SK-N-SH treated with all-trans-retinoic acid at 6 μM for 48 hours (cell line): Measurements from ENCODE around the gene COMMD10.

Experiments
- ATAC-seq: fragments of 200-7000 bp; cut with Tn5 transposase; 3 replicates; pipeline ENCODE4 v1.9.1; 2020; ENCODE audit warnings: mild to moderate bottlenecking, moderate library complexity
- ARNTL ChIP-seq: fragments of 450-650 bp; formaldehyde crosslinking; IDR thresholded peaks from 2 replicates; pipeline ENCODE4 v1.5.0; 2020; ENCODE audit warnings: low read depth, mild to moderate bottlenecking, moderate library complexity, borderline replicate concordance
- BACH2 ChIP-seq: fragments of 250-450 bp; sonication (Bioruptor Pico); IDR thresholded peaks from 2 replicates; pipeline ENCODE4 v1.9.0; 2021; ENCODE audit warnings: mild to moderate bottlenecking, borderline replicate concordance
- CREB5 ChIP-seq: fragments of 250-450 bp; sonication (Bioruptor Pico); IDR thresholded peaks from 2 replicates; pipeline ENCODE4 v1.5.1; 2020; ENCODE audit warnings: low read depth, mild to moderate bottlenecking, moderate library complexity
- CSDC2 ChIP-seq: fragments of 250-450 bp; sonication (Bioruptor Pico); IDR thresholded peaks from 2 replicates; pipeline ENCODE4 v1.5.0; 2020; ENCODE audit warnings: mild to moderate bottlenecking, moderate library complexity
- CSRNP3 ChIP-seq: fragments of 250-450 bp; sonication (Bioruptor Pico); IDR thresholded peaks from 2 replicates; pipeline ENCODE4 v1.5.1; 2021; ENCODE audit warnings: mild to moderate bottlenecking, moderate library complexity
- ESRRG ChIP-seq: fragments of 250-450 bp; sonication (Bioruptor Pico); IDR thresholded peaks from 2 replicates; pipeline ENCODE4 v1.6.1; 2021; ENCODE audit warnings: mild to moderate bottlenecking
- GLIS3 ChIP-seq: fragments of 250-450 bp; sonication (Bioruptor Pico); IDR thresholded peaks from 2 replicates; pipeline ENCODE4 v1.5.0; 2020; ENCODE audit warnings: mild to moderate bottlenecking, moderate library complexity
- ISL1 ChIP-seq: fragments of 250-450 bp; sonication (Bioruptor Pico); IDR thresholded peaks from 2 replicates; pipeline ENCODE4 v2.1.2; 2022; ENCODE audit warnings: mild to moderate bottlenecking, moderate library complexity
- OSR1 ChIP-seq: fragments of 250-450 bp; sonication (Bioruptor Pico); IDR thresholded peaks from 2 replicates; pipeline ENCODE4 v1.8.0; 2022; ENCODE audit warnings: moderate library complexity, mild to moderate bottlenecking, inconsistent platforms
- PATZ1 ChIP-seq: fragments of 250-450 bp; sonication (Bioruptor Pico); IDR thresholded peaks from 2 replicates; pipeline ENCODE4 v1.8.0; 2020; ENCODE audit warnings: mild to moderate bottlenecking, moderate library complexity, borderline replicate concordance
- POU6F1 ChIP-seq: fragments of 250-450 bp; sonication (Bioruptor Pico); IDR thresholded peaks from 2 replicates; pipeline ENCODE4 v1.8.0; 2021; ENCODE audit warnings: low read depth, mild to moderate bottlenecking, moderate library complexity, borderline replicate concordance
- PPARA ChIP-seq: fragments of 250-450 bp; sonication (Bioruptor Pico); IDR thresholded peaks from 2 replicates; pipeline ENCODE4 v1.5.0; 2020; ENCODE audit warnings: mild to moderate bottlenecking, borderline replicate concordance
- SNAI2 ChIP-seq: fragments of 250-450 bp; sonication (Bioruptor Pico); IDR thresholded peaks from 2 replicates; pipeline ENCODE4 v1.5.0; 2020; ENCODE audit warnings: mild to moderate bottlenecking, moderate library complexity
- TCF4 ChIP-seq: fragments of 250-450 bp; sonication (Bioruptor Pico); IDR thresholded peaks from 2 replicates; pipeline ENCODE4 v1.8.0; 2021; ENCODE audit warnings: mild to moderate bottlenecking, moderate library complexity, borderline replicate concordance
- TOX ChIP-seq: fragments of 250-450 bp; sonication (Bioruptor Pico); IDR thresholded peaks from 2 replicates; pipeline ENCODE4 v1.8.0; 2021; ENCODE audit warnings: mild to moderate bottlenecking, moderate library complexity, borderline replicate concordance
- ZC3H10 ChIP-seq: fragments of 250-450 bp; sonication (Bioruptor Pico); IDR thresholded peaks from 2 replicates; pipeline ENCODE4 v1.5.1; 2021; ENCODE audit warnings: mild to moderate bottlenecking, moderate library complexity
- ZFP3 ChIP-seq: fragments of 250-450 bp; sonication (Bioruptor Pico); IDR thresholded peaks from 2 replicates; pipeline ENCODE4 v1.5.0; 2020; ENCODE audit warnings: mild to moderate bottlenecking, moderate library complexity
- ZFP30 ChIP-seq: fragments of 450-650 bp; formaldehyde crosslinking; IDR thresholded peaks from 2 replicates; pipeline ENCODE4 v1.5.0; 2022; ENCODE audit warnings: mild to moderate bottlenecking, moderate library complexity
- ZNF565 ChIP-seq: fragments of 450-650 bp; formaldehyde crosslinking; conservative IDR thresholded peaks from 2 replicates; pipeline ENCODE4 v1.5.0; 2020; ENCODE audit warnings: low read depth, mild to moderate bottlenecking, moderate library complexity
- ZNF70 ChIP-seq: fragments of 450-650 bp; formaldehyde crosslinking; IDR thresholded peaks from 2 replicates; pipeline ENCODE4 v1.5.0; 2020; ENCODE audit warnings: mild to moderate bottlenecking, moderate library complexity
- ZNF8 ChIP-seq: fragments of 450-650 bp; formaldehyde crosslinking; IDR thresholded peaks from 2 replicates; pipeline ENCODE4 v1.5.0; 2020; ENCODE audit warnings: mild to moderate bottlenecking, moderate library complexity

The COMMD10 gene

GRCh38 chr5:116042375-116042774, 42.5 kb upstream of the COMMD10 start:
- no peak for TF ChIP-seq OSR1
- TF ChIP-seq ZNF8 (CRISPR knock-in tag) = no peak
- no peak for TF ChIP-seq GLIS3
- TF ChIP-seq ISL1 (CRISPR knock-in tag) = no peak
- TF ChIP-seq TCF4 (CRISPR knock-in tag) = no peak
- no peak for TF ChIP-seq ESRRG (CRISPR knock-in tag)
- TF ChIP-seq BACH2 = no peak
- TF ChIP-seq ZNF565 (CRISPR knock-in tag) = no peak
- TF ChIP-seq ZFP30 (CRISPR knock-in tag) = no peak
- ATAC-seq = no peak

- no peak for ATAC-seq
- no peak for TF ChIP-seq ZNF8 (CRISPR knock-in tag)
- no peak for TF ChIP-seq CSRNP3 (CRISPR knock-in tag)
- TF ChIP-seq ZC3H10 (CRISPR knock-in tag) = no peak
- no peak for TF ChIP-seq ESRRG (CRISPR knock-in tag)
- TF ChIP-seq ISL1 (CRISPR knock-in tag) = no peak
- no peak for TF ChIP-seq CSDC2
- no peak for TF ChIP-seq SNAI2
- no peak for TF ChIP-seq PPARA (CRISPR knock-in tag)
- no peak for TF ChIP-seq BACH2
These were observed 40.8 kb upstream of the COMMD10 start for GRCh38 chr5:116044073-116044472.

- no peak for ATAC-seq
- TF ChIP-seq POU6F1 (no peak), PPARA (CRISPR knock-in tag) (no peak), SNAI2 (no peak), TOX (CRISPR knock-in tag) (no peak), ISL1 (CRISPR knock-in tag) (no peak), CSDC2 (no peak), ZFP3 (CRISPR knock-in tag) (no peak), OSR1 (no peak), CREB5 (CRISPR knock-in tag) (no peak), TCF4 (CRISPR knock-in tag) (no peak), ESRRG (CRISPR knock-in tag) (no peak), ZNF565 (CRISPR knock-in tag) (no peak), CSRNP3 (CRISPR knock-in tag) (no peak), GLIS3 (no peak), PATZ1 (CRISPR knock-in tag) (no peak), ARNTL (CRISPR knock-in tag) (no peak), BACH2 (no peak)
These were observed 39.0 kb upstream of the COMMD10 start for GRCh38 chr5:116045821-116046220.

- no peak for ATAC-seq
- TF ChIP-seq PPARA (CRISPR knock-in tag) (no peak), ZFP3 (CRISPR knock-in tag) (no peak), SNAI2 (no peak), ZNF8 (CRISPR knock-in tag) (no peak), ESRRG (CRISPR knock-in tag) (no peak), POU6F1 (no peak), ZNF70 (no peak), ZFP30 (CRISPR knock-in tag) (no peak), CREB5 (CRISPR knock-in tag) (no peak), TOX (CRISPR knock-in tag) (no peak), ISL1 (CRISPR knock-in tag) (no peak), OSR1 (no peak), TCF4 (CRISPR knock-in tag) (no peak), CSRNP3 (CRISPR knock-in tag) (no peak), ZC3H10 (CRISPR knock-in tag) (no peak), BACH2 (no peak), ZNF565 (CRISPR knock-in tag) (no peak), CSDC2 (no peak)
These were observed 38.6 kb upstream of the COMMD10 start for GRCh38 chr5:116046261-116046660.
